Muscle layer of duodenum (tissue), 2 donors: Measurements from ENCODE around the gene BHLHA15.

ENCODE experiments used
- H3K27ac ChIP-seq: one replicate; pipeline ENCODE4 v1.7.0; 2013; ENCODE audit warnings: mild to moderate bottlenecking, low read length
- H3K27me3 ChIP-seq: one replicate; pipeline ENCODE4 v1.7.0; 2013; ENCODE audit warnings: low read depth, mild to moderate bottlenecking, control low read depth, low read length
- H3K36me3 ChIP-seq, 2 donors: one replicate each; pipeline ENCODE4 v1.7.0; 2013; ENCODE audit warnings: low read length in 2 of 2, control low read depth in 1 of 2, mild to moderate bottlenecking in 1 of 2; ENCODE audit not compliant: insufficient read depth in 2 of 2, control insufficient read depth in 1 of 2
- H3K4me1 ChIP-seq, 2 donors: one replicate each; pipeline ENCODE4 v1.7.0; 2013; ENCODE audit warnings: low read length in 2 of 2, mild to moderate bottlenecking in 2 of 2, control low read depth in 1 of 2, moderate library complexity in 1 of 2; ENCODE audit not compliant: insufficient read depth in 2 of 2, control insufficient read depth in 1 of 2
- H3K4me3 ChIP-seq, 2 donors: one replicate each; pipeline ENCODE4 v1.7.0; 2013; ENCODE audit warnings: low read length in 2 of 2, low read depth in 1 of 2, mild to moderate bottlenecking in 1 of 2
- H3K9me3 ChIP-seq, 2 donors: one replicate each; pipeline ENCODE4 v1.7.0; 2013; ENCODE audit warnings: low read length in 2 of 2, control low read depth in 1 of 2, mild to moderate bottlenecking in 1 of 2; ENCODE audit not compliant: control insufficient read depth in 1 of 2
- donor health status: healthy.

BHLHA15 gene

GRCh38 chr7:98232263-98232585, 21.0 kb downstream of the BHLHA15 start:
- Histone ChIP-seq H3K4me1 (no peaks in the 10 kb centered on the region), H3K27ac (no peak overlapping the region), H3K27me3 (no peaks in the 10 kb centered on the region), H3K4me3 (no peak overlapping the region), H3K9me3 (no peaks in the 10 kb centered on the region), H3K36me3 (peaks cover 0 to 73% of the 10 kb centered on the region in 2 donors)

- Histone ChIP-seq H3K4me1 (no peaks in the 10 kb centered on the region), H3K27ac (no peak overlapping the region), H3K36me3 (peaks cover 0 to 73% of the 10 kb centered on the region in 2 donors), H3K9me3 (no peaks in the 10 kb centered on the region), H3K27me3 (no peaks in the 10 kb centered on the region), H3K4me3 (no peak overlapping the region)
Measured at GRCh38 chr7:98232799-98233198, 21.6 kb downstream of the BHLHA15 start.

GRCh38 chr7:98233219-98234070, 22.2 kb downstream of the BHLHA15 start:
- Histone ChIP-seq H3K4me1 (no peaks in the 10 kb centered on the region), H3K36me3 (peaks cover 6 to 73% of the 10 kb centered on the region in 2 donors), H3K27me3 (no peaks in the 10 kb centered on the region), H3K4me3 (no peak overlapping the region), H3K27ac (no peak overlapping the region), H3K9me3 (no peaks in the 10 kb centered on the region)

- Histone ChIP-seq H3K36me3 (peaks cover 10 to 65% of the 10 kb centered on the region in 2 donors), H3K27me3 (no peaks in the 10 kb centered on the region), H3K9me3 (no peaks in the 10 kb centered on the region)
Measured at GRCh38 chr7:98234429-98235147, 23.3 kb downstream of the BHLHA15 start.

GRCh38 chr7:98235901-98236300, 24.7 kb downstream of the BHLHA15 start:
- Histone ChIP-seq H3K9me3 (no peaks in the 10 kb centered on the region), H3K4me3 (no peak overlapping the region), H3K4me1 (no peaks in the 10 kb centered on the region), H3K27ac (no peak overlapping the region), H3K27me3 (no peaks in the 10 kb centered on the region), H3K36me3 (peaks cover 10 to 59% of the 10 kb centered on the region in 2 donors)

More at GRCh38 chr7:98234429-98235147, 23.3 kb downstream of the BHLHA15 start:
- Histone ChIP-seq H3K27ac (no peak overlapping the region), H3K4me1 (no peaks in the 10 kb centered on the region), H3K4me3 (no peak overlapping the region)

GRCh38 chr7:98236355-98237185, 25.3 kb downstream of the BHLHA15 start:
- Histone ChIP-seq H3K4me3 (no peak overlapping the region), H3K27ac (no peak overlapping the region), H3K27me3 (no peaks in the 10 kb centered on the region), H3K9me3 (no peaks in the 10 kb centered on the region), H3K4me1 (no peaks in the 10 kb centered on the region), H3K36me3 (peaks cover 10 to 62% of the 10 kb centered on the region in 2 donors)

GRCh38 chr7:98238076-98238475, 26.8 kb downstream of the BHLHA15 start:
- Histone ChIP-seq H3K9me3 (no peaks in the 10 kb centered on the region), H3K27me3 (no peaks in the 10 kb centered on the region), H3K27ac (no peak overlapping the region), H3K4me1 (no peaks in the 10 kb centered on the region), H3K36me3 (peaks cover 10 to 58% of the 10 kb centered on the region in 2 donors), H3K4me3 (no peak overlapping the region)

GRCh38 chr7:98238976-98239375, 27.7 kb downstream of the BHLHA15 start:
- H3K4me1 ChIP-seq: no peaks in the 10 kb centered on the region
- peaks cover 10 to 53% of the 10 kb centered on the region in 2 donors for H3K36me3 ChIP-seq
- no peak overlapping the region for H3K4me3 ChIP-seq
- H3K9me3 ChIP-seq: no peaks in the 10 kb centered on the region
- no peaks in the 10 kb centered on the region for H3K27me3 ChIP-seq
- H3K27ac ChIP-seq: no peak overlapping the region

- H3K27me3 ChIP-seq: no peaks in the 10 kb centered on the region
- peaks cover 10 to 62% of the 10 kb centered on the region in 2 donors for H3K36me3 ChIP-seq
Measured at GRCh38 chr7:98240961-98241673, 29.9 kb downstream of the BHLHA15 start.

GRCh38 chr7:98241674-98242241, 30.5 kb downstream of the BHLHA15 start:
- Histone ChIP-seq H3K27me3 (no peaks in the 10 kb centered on the region), H3K4me3 (no peak overlapping the region), H3K27ac (no peak overlapping the region), H3K9me3 (no peaks in the 10 kb centered on the region), H3K36me3 (peaks cover 10 to 55% of the 10 kb centered on the region in 2 donors), H3K4me1 (no peaks in the 10 kb centered on the region)

More at GRCh38 chr7:98240961-98241673, 29.9 kb downstream of the BHLHA15 start:
- H3K4me3 ChIP-seq: no peak overlapping the region
- no peaks in the 10 kb centered on the region for H3K9me3 ChIP-seq
- H3K4me1 ChIP-seq: no peaks in the 10 kb centered on the region
- H3K27ac ChIP-seq: no peak overlapping the region
